Right lobe of liver (tissue), 6 donors: Measurements from ENCODE around the gene GNRH2. TPM values are rescaled to one million over a fixed set of nuclear protein-coding genes. Genes with fewer than 3 reads are reported as not detected.

Experiments
- ATAC-seq, 4 donors: fragments of 200-7000 bp; cut with Tn5 transposase; one replicate each; pipeline ENCODE4 v1.9.1; 2020; ENCODE audit warnings: mild to moderate bottlenecking in 4 of 4, moderate library complexity in 4 of 4
- DNase-seq, 3 donors: peaks; one replicate each; pipeline ENCODE4 v3.0.0-alpha.2; 2020
- H3K27ac ChIP-seq, 3 donors: fragments of 200-600 bp; one replicate each; pipeline ENCODE4 v1.8.0; 2022
- H3K27me3 ChIP-seq, 2 donors: fragments of 200-600 bp; one replicate each; pipeline ENCODE4 v1.8.0; 2022
- H3K36me3 ChIP-seq, 4 donors: fragments of 200-600 bp; sonication (generic) in 1 of 4; one replicate each; pipeline versions ENCODE4 v1.5.1 to v1.8.0; 2017 to 2022; ENCODE audit warnings: control low read depth in 1 of 4
- H3K4me1 ChIP-seq, 4 donors: fragments of 200-600 bp; sonication (generic) in 1 of 4; one replicate each; pipeline versions ENCODE4 v1.5.1 to v1.8.0; 2017 to 2022; ENCODE audit warnings: control low read depth in 1 of 4
- H3K4me3 ChIP-seq, 3 donors: fragments of 200-600 bp; one replicate each; pipeline ENCODE4 v1.8.0; 2022
- H3K9me3 ChIP-seq, 4 donors: fragments of 200-600 bp; sonication (generic) in 1 of 4; one replicate each; pipeline versions ENCODE4 v1.5.1 to v1.8.0; 2017 to 2022; ENCODE audit warnings: control low read depth in 1 of 4
- CTCF ChIP-seq, 4 donors: fragments of 200-600 bp in 3 of 4; fragments of 450-650 bp in 1 of 4; IDR thresholded peaks; one replicate each; pipeline versions ENCODE4 v1.5.1 to v1.8.0; 2016 to 2022; ENCODE audit warnings: antibody characterized with exemption in 4 of 4, mild to moderate bottlenecking in 2 of 4
- POLR2A ChIP-seq: fragments of 450-650 bp; IDR thresholded peaks from one replicate; pipeline ENCODE4 v1.6.1; 2017; ENCODE audit warnings: antibody characterized with exemption, mild to moderate bottlenecking
- WGBS: methylation state at CpG from one replicate; pipeline ENCODE4 v1.1.6; 2018; ENCODE audit warnings: low coverage, low lambda C conversion rate; ENCODE audit not compliant: insufficient coverage; ENCODE audit errors: missing lambda C conversion rate; 5-methylcytosine and 5-hydroxymethylcytosine counted together
- intact Hi-C, 2 donors: fragments of 100-400 bp; cut with DNase I; formaldehyde crosslinking; loops; one replicate each; pipeline versions ENCODE4 v1.11.2 to v1.14.1; 2022
- total RNA-seq, 6 experiments: library from RNA; depleted of rRNA in 2 of 6; stranded (reverse); fragments of >200 nt in 2 of 6; fragmentation: NEBNext Ultra II Directional in 3 of 6; extraction: Animal tissue kit (Norgen Biotek cat#: 25700) in 3 of 6; gene quantifications; one replicate each; pipeline versions ENCODE4 v1.1.0 to v1.2.4, GENCODE V29; 2016 to 2023
- donor health status: DM: no; HTN: yes; CAD: no.
- donor health status: DM: no; HTN: no; CAD: no.
- donor health status: DM: no; HTN: no; CAD: no.
- donor health status: DM: no; HTN: yes; CAD: no.
- donor health status: DM: no; HTN: yes; CAD: no.

Gene GNRH2
- total RNA-seq, 6 experiments from 2014 or later = 0.55 to 0.81 (median 0.66) TPM; not detected in 3

- Histone ChIP-seq H3K27ac (no peak overlapping the region), H3K9me3 (no peaks in the 10 kb centered on the region), H3K27me3 (no peaks in the 10 kb centered on the region), H3K4me3 (no peak overlapping the region), H3K36me3 (peaks cover 0 to 19% (median 6%) of the 10 kb centered on the region in 4 donors), H3K4me1 (peaks cover 0 to 16% (median 3%) of the 10 kb centered on the region in 4 donors)
- no peak for TF ChIP-seq CTCF (IDR thresholded peaks at IDR 0.05)
- no peak for TF ChIP-seq POLR2A
- intact Hi-C loops = no loop called here
- DNase-seq (no peak), ATAC-seq (no peak)
- 83% methylated on average over 3 of the region's 5 CpGs for WGBS
Measured at GRCh38 chr20:3038454-3038853, 5.0 kb upstream of the GNRH2 start.

DNA sequence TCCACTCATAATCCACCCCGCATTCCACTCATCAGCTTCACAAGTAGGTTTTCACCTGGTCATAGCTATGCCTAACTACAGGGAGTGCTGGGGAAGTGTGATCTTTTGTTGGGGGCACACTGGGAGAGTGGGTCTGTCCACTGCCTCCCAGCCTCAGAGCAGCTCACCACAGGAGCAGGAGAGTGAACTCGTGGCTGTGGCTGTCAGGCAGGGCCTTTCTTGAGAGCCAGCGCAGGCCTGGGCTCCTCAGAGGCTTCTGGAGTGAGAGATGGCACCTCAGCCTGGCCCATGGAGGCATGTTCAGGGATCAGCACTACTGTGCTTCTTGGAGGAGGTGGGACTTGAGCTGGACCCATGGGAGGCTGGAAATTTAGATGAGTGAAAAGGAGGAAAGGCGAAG is 4.0 kb upstream of the GNRH2 start:
- no peak overlapping the region for H3K27ac ChIP-seq
- peaks cover 0 to 16% (median 3%) of the 10 kb centered on the region in 4 donors for H3K4me1 ChIP-seq
- no peaks in the 10 kb centered on the region for H3K9me3 ChIP-seq
- no peak for DNase-seq
- ATAC-seq = no peak
- H3K36me3 ChIP-seq = peaks cover 0 to 19% (median 6%) of the 10 kb centered on the region in 4 donors
- H3K4me3 ChIP-seq = no peak overlapping the region
- intact Hi-C loops = no loop called here
- no peaks in the 10 kb centered on the region for H3K27me3 ChIP-seq
- 100% methylated on average over 2 of the region's 4 CpGs for WGBS
- TF ChIP-seq POLR2A = no peak
- no peak for TF ChIP-seq CTCF (IDR thresholded peaks at IDR 0.05)

GRCh38 chr20:3040086-3040485 is 3.3 kb upstream of the GNRH2 start:
- WGBS = 86% methylated on average over 3 of the region's 8 CpGs
- DNase-seq = no peak
- intact Hi-C loops = loop anchor here in 1 of 2 donors (10.0 kb wide), 1 partner anchor 75 kb away; no protein-coding TSS in a partner anchor
- H3K27ac ChIP-seq = no peak overlapping the region
- no peak for ATAC-seq
- peaks cover 0 to 19% (median 6%) of the 10 kb centered on the region in 4 donors for H3K36me3 ChIP-seq
- H3K4me3 ChIP-seq = no peak overlapping the region
- H3K4me1 ChIP-seq = peaks cover 0 to 16% (median 3%) of the 10 kb centered on the region in 4 donors
- H3K27me3 ChIP-seq = no peaks in the 10 kb centered on the region
- no peaks in the 10 kb centered on the region for H3K9me3 ChIP-seq
- TF ChIP-seq CTCF (IDR thresholded peaks at IDR 0.05) (no peak), POLR2A (no peak)

GRCh38 chr20:3041854-3042409 is 1.5 kb upstream of the GNRH2 start:
- intact Hi-C loops = loop anchor here in 1 of 2 donors (10.0 kb wide), 1 partner anchor 73 kb away; no protein-coding TSS in a partner anchor
- DNase-seq = peak in 1 of 3 donors; percentile 62
- WGBS = 9% methylated on average over 10 of the region's 10 CpGs
- Histone ChIP-seq H3K27me3 (no peaks in the 10 kb centered on the region), H3K4me3 (peak overlapping the region in 2 of 3 donors; percentile 31 to 50), H3K9me3 (no peaks in the 10 kb centered on the region), H3K4me1 (peaks cover 0 to 20% (median 5%) of the 10 kb centered on the region in 4 donors), H3K36me3 (peaks cover 0 to 8% (median 0%) of the 10 kb centered on the region in 4 donors), H3K27ac (peak overlapping the region; percentile 50 to 83 (median 59))
- ATAC-seq = peak in 3 of 4 donors; percentile 2 to 5 (median 4)
- peak; percentile 14 for TF ChIP-seq POLR2A
- no peak for TF ChIP-seq CTCF (IDR thresholded peaks at IDR 0.05)
